ENCODE measurements around the gene IPO8.

- no peak for TF ChIP-seq FOXM1 (IDR thresholded peaks at IDR 0.05; ENCODE audit: borderline replicate concordance, low read depth)
- TF ChIP-seq EGR1 (IDR thresholded peaks at IDR 0.05) = no peak
- TF ChIP-seq USF1 (IDR thresholded peaks at IDR 0.05) = no peak
- TF ChIP-seq EP300 (IDR thresholded peaks at IDR 0.05; ENCODE audit: borderline replicate concordance) = no peak
- no peak for TF ChIP-seq TEAD4 (IDR thresholded peaks at IDR 0.05)
- TF ChIP-seq CEBPB (IDR thresholded peaks at IDR 0.05) = no peak
- no peak for TF ChIP-seq TCF12 (IDR thresholded peaks at IDR 0.05; ENCODE audit: low read depth)
- TF ChIP-seq, protein P1, sequence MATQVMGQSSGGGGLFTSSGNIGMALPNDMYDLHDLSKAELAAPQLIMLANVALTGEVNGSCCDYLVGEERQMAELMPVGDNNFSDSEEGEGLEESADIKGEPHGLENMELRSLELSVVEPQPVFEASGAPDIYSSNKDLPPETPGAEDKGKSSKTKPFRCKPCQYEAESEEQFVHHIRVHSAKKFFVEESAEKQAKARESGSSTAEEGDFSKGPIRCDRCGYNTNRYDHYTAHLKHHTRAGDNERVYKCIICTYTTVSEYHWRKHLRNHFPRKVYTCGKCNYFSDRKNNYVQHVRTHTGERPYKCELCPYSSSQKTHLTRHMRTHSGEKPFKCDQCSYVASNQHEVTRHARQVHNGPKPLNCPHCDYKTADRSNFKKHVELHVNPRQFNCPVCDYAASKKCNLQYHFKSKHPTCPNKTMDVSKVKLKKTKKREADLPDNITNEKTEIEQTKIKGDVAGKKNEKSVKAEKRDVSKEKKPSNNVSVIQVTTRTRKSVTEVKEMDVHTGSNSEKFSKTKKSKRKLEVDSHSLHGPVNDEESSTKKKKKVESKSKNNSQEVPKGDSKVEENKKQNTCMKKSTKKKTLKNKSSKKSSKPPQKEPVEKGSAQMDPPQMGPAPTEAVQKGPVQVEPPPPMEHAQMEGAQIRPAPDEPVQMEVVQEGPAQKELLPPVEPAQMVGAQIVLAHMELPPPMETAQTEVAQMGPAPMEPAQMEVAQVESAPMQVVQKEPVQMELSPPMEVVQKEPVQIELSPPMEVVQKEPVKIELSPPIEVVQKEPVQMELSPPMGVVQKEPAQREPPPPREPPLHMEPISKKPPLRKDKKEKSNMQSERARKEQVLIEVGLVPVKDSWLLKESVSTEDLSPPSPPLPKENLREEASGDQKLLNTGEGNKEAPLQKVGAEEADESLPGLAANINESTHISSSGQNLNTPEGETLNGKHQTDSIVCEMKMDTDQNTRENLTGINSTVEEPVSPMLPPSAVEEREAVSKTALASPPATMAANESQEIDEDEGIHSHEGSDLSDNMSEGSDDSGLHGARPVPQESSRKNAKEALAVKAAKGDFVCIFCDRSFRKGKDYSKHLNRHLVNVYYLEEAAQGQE (IDR thresholded peaks at IDR 0.05; ENCODE audit: low read depth) = no peak
- no peak for TF ChIP-seq MAX (IDR thresholded peaks at IDR 0.05)
- no peak for TF ChIP-seq TAF1 (IDR thresholded peaks at IDR 0.05; ENCODE audit: low read depth)
- TF ChIP-seq ZBTB7A (IDR thresholded peaks at IDR 0.05; ENCODE audit: low read depth) = no peak
- no peak for TF ChIP-seq RAD21 (IDR thresholded peaks at IDR 0.05; ENCODE audit: low read depth)
- no peak for TF ChIP-seq NFIC (IDR thresholded peaks at IDR 0.05)
Measured at GRCh38 chr12:30687265-30687986, 8.2 kb downstream of the IPO8 start.
